Activated T-helper 1 cell treated with anti-CD3 and anti-CD28 coated beads, Interleukin-12 subunit alpha, Interleukin-12 subunit beta, Interleukin-2, Interleukin-4 antibody, amounts not matched to agents 30 ng/mL and 10 ng/mL and 1 ng/mL, durations not matched to agents 14 hours and 24 hours and 36 hours (primary cell): ENCODE measurements around the gene ST6GALNAC1. TPM values are rescaled to one million over a fixed set of nuclear protein-coding genes. Genes with fewer than 3 reads are reported as not detected.

ENCODE experiments used
- DNase-seq: peaks from one replicate; pipeline ENCODE4 v3.0.0; 2021; ENCODE audit warnings: low spot score
- H3K27ac Mint-ChIP-seq: one replicate; pipeline ENCODE4 v1.8.0; 2021; ENCODE audit warnings: mild to moderate bottlenecking, mixed read lengths
- H3K27me3 Mint-ChIP-seq: one replicate; pipeline ENCODE4 v1.8.0; 2022; ENCODE audit warnings: mild to moderate bottlenecking, moderate library complexity, mixed read lengths; ENCODE audit not compliant: insufficient read depth
- H3K36me3 Mint-ChIP-seq: one replicate; pipeline ENCODE4 v1.8.0; 2021; ENCODE audit warnings: low read depth, mixed read lengths
- H3K4me1 Mint-ChIP-seq: one replicate; pipeline ENCODE4 v1.8.0; 2021; ENCODE audit warnings: low read depth, mixed read lengths
- H3K4me3 Mint-ChIP-seq: one replicate; pipeline ENCODE4 v1.8.0; 2021; ENCODE audit warnings: mild to moderate bottlenecking, moderate library complexity, mixed read lengths
- H3K9me3 Mint-ChIP-seq: one replicate; pipeline ENCODE4 v1.8.0; 2021; ENCODE audit warnings: mixed read lengths
- intact Hi-C: fragments of 100-400 bp; cut with micrococcal nuclease; formaldehyde crosslinking; loops from one replicate; pipeline ENCODE4 v1.15.1; 2024
- total RNA-seq: library from RNA; stranded (reverse); gene quantifications from 2 replicates; pipeline ENCODE4 v1.2.3, GENCODE V29; 2022

Gene ST6GALNAC1
- total RNA-seq, 1 donor from 2014 or later: 0.83 TPM

- H3K9me3 Mint-ChIP-seq: no peaks in the 10 kb centered on the region
- peak within 1 kb of the TSS; percentile 63 for H3K4me3 Mint-ChIP-seq
- no peaks in the 10 kb centered on the region for H3K36me3 Mint-ChIP-seq
- intact Hi-C loops: loop anchor here (2.0 kb wide), 1 partner anchor 63 kb away; no protein-coding TSS in a partner anchor
- H3K27me3 Mint-ChIP-seq: peaks cover 82% of the 10 kb centered on the region
- H3K4me1 Mint-ChIP-seq: peaks cover 5% of the 10 kb centered on the region
- H3K27ac Mint-ChIP-seq: no peak within 1 kb of the TSS
- peak; percentile 14 for DNase-seq
Measured at GRCh38 chr17:76585649-76586593, 57.6 kb downstream of the ST6GALNAC1 start, which contains the start of gene ST6GALNAC2. ST6GALNAC2 (minus strand) TSS chr17:76585860; CDS start chr17:76585808, 52 bp downstream.

GRCh38 chr17:76585033-76585648 lies 58.4 kb downstream of the ST6GALNAC1 start:
- Mint-ChIP-seq H3K4me3 (peak overlapping the region; percentile 63), H3K4me1 (peaks cover 5% of the 10 kb centered on the region), H3K9me3 (no peaks in the 10 kb centered on the region), H3K36me3 (no peaks in the 10 kb centered on the region), H3K27me3 (peaks cover 79% of the 10 kb centered on the region), H3K27ac (no peak overlapping the region)
- no peak for DNase-seq
- intact Hi-C loops: loop anchor here (2.0 kb wide), 1 partner anchor 62 kb away; no protein-coding TSS in a partner anchor

DNA sequence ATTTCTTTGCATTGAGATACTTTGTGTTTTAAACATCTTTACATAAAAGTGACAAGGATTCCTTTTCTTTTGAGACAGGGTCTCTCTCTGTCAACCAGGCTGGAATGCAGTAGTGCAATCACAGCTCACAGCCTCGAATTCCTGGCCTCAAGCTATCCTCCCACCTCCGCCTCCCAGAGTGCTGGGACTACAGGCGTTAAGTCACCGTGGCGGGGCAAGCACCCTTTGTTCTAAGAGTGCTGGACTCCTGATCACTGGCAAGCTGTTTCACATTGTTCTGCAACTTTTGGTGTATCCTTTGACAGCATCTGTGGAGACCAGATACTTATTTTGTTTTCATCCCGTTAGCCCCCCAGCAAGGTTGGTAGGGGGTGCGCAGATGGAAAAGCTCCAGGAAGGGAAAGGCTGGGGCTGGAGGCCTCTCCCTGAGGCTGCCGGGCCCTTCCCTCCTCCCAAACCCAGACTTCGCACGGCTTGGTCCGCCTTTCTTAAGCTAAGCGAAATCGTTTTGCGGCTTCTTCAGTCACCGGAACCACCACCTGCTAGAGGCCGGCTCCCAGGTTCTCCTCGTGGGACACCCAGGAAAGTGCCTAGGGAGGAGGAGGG lies 59.0 kb downstream of the ST6GALNAC1 start:
- peak overlapping the region; percentile 63 for H3K4me3 Mint-ChIP-seq
- H3K27ac Mint-ChIP-seq: no peak overlapping the region
- H3K9me3 Mint-ChIP-seq: no peaks in the 10 kb centered on the region
- peaks cover 4% of the 10 kb centered on the region for H3K4me1 Mint-ChIP-seq
- H3K36me3 Mint-ChIP-seq: no peaks in the 10 kb centered on the region
- peaks cover 74% of the 10 kb centered on the region for H3K27me3 Mint-ChIP-seq
- intact Hi-C loops: loop anchor here (2.0 kb wide), 1 partner anchor 62 kb away; no protein-coding TSS in a partner anchor
- no peak for DNase-seq

DNA sequence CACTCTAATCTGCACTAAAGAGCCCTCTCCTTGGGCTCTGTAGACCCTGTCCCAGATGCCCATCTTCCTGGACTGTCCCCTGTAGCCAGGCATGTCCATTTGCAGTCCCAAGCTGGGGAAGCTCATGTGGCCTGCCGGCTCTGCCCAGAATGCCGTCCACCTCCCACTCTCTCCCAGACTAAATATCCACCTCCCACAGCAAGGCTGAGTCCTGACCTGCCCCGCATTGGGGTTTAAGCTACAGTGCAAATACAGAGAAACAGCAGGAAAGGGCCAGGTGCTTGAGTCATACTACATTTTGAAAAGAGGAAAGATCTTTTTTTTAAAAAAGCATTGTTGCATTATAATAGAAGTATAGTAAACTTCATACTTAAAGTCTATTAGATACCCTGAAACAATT lies 60.9 kb downstream of the ST6GALNAC1 start:
- H3K27ac Mint-ChIP-seq: no peak overlapping the region
- intact Hi-C loops: no loop called here
- peaks cover 55% of the 10 kb centered on the region for H3K27me3 Mint-ChIP-seq

DNA sequence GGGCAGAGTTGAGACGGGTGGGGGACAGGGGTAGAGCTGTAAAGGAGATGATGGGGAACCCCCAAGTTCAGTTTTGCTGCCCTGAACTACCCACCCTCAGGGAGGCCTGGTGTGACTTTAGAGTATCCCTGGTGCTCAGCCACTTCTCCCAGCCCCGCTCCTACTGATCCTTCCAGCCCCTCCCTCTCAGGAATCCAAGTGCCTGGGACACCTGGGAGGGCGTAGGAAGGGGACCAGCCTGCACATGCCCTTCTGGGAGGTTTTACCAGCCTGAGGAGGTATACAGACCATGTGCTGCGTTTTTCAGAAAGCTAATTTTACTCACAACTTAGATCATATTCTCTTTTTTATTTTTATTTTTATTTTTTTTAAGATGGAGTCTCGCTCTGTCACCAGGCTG lies 62.0 kb downstream of the ST6GALNAC1 start:
- Mint-ChIP-seq H3K4me1 (no peaks in the 10 kb centered on the region), H3K27ac (no peak overlapping the region), H3K27me3 (peaks cover 44% of the 10 kb centered on the region), H3K4me3 (no peak overlapping the region), H3K9me3 (no peaks in the 10 kb centered on the region), H3K36me3 (no peaks in the 10 kb centered on the region)
- DNase-seq: no peak
- intact Hi-C loops: no loop called here

More for the DNA sequence above, 60.9 kb downstream of the ST6GALNAC1 start:
- DNase-seq: no peak
- no peaks in the 10 kb centered on the region for H3K36me3 Mint-ChIP-seq
- H3K4me3 Mint-ChIP-seq: no peak overlapping the region
- H3K4me1 Mint-ChIP-seq: no peaks in the 10 kb centered on the region
- no peaks in the 10 kb centered on the region for H3K9me3 Mint-ChIP-seq

DNA sequence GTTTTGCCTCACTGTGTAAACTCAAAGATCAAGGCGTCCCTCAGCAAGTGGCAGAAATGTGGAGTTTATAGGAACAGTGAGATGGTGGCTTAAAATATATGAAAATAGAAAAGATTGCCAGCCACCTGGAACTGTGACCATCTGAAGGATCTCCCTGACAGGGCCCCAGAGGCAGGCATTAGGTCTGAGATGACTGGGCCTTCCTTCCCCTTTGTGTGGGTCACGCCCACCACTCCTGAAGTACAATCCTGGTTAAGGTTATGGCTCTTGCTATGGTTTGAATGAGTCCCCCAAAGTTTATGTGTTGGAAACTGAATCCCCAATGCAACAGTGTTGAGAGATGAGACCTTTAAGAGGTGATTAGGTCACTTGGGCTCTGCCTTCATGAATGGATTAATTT lies 64.3 kb downstream of the ST6GALNAC1 start:
- DNase-seq: no peak
- Mint-ChIP-seq H3K36me3 (no peaks in the 10 kb centered on the region), H3K4me3 (no peak overlapping the region), H3K4me1 (no peaks in the 10 kb centered on the region), H3K27ac (no peak overlapping the region), H3K9me3 (no peaks in the 10 kb centered on the region), H3K27me3 (peaks cover 34% of the 10 kb centered on the region)
- intact Hi-C loops: no loop called here

- intact Hi-C loops: no loop called here
- no peaks in the 10 kb centered on the region for H3K36me3 Mint-ChIP-seq
- H3K27ac Mint-ChIP-seq: no peak overlapping the region
- H3K4me3 Mint-ChIP-seq: no peak overlapping the region
- H3K9me3 Mint-ChIP-seq: no peaks in the 10 kb centered on the region
- H3K27me3 Mint-ChIP-seq: peaks cover 25% of the 10 kb centered on the region
- DNase-seq: no peak
- no peaks in the 10 kb centered on the region for H3K4me1 Mint-ChIP-seq
Measured at GRCh38 chr17:76578376-76578775, 65.2 kb downstream of the ST6GALNAC1 start.

DNA sequence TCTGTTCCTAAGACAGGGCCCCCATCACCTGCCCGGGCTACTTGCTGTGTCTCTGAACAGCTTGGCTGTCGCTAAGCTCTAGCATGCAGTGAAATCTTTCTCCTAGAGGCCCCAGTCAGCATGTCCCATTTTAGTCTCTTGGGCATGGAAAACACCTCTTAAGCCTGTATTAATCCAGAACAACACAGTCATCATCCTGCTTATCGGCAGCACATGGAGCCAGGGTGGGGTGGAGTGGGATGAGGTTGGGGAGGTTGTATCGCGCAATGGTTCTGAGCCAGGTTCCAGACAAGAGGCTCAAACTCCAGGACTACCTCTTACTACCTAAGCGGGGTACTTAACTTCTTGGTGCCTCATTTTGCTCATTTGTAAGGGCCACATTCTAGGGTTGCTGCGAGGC lies 65.7 kb downstream of the ST6GALNAC1 start:
- no peak overlapping the region for H3K4me3 Mint-ChIP-seq
- H3K4me1 Mint-ChIP-seq: no peaks in the 10 kb centered on the region
- intact Hi-C loops: no loop called here
- DNase-seq: no peak
- no peak overlapping the region for H3K27ac Mint-ChIP-seq
- no peaks in the 10 kb centered on the region for H3K36me3 Mint-ChIP-seq
- H3K27me3 Mint-ChIP-seq: peaks cover 20% of the 10 kb centered on the region
- no peaks in the 10 kb centered on the region for H3K9me3 Mint-ChIP-seq

GRCh38 chr17:76576189-76576588 lies 67.4 kb downstream of the ST6GALNAC1 start:
- Mint-ChIP-seq H3K4me3 (no peak overlapping the region), H3K9me3 (no peaks in the 10 kb centered on the region), H3K27ac (no peak overlapping the region), H3K27me3 (peaks cover 7% of the 10 kb centered on the region), H3K4me1 (no peaks in the 10 kb centered on the region), H3K36me3 (no peaks in the 10 kb centered on the region)
- no peak for DNase-seq
- intact Hi-C loops: no loop called here

- Mint-ChIP-seq H3K27ac (no peak overlapping the region), H3K4me3 (no peak overlapping the region), H3K36me3 (no peaks in the 10 kb centered on the region), H3K9me3 (no peaks in the 10 kb centered on the region), H3K4me1 (no peaks in the 10 kb centered on the region), H3K27me3 (peaks cover 4% of the 10 kb centered on the region)
- intact Hi-C loops: no loop called here
- DNase-seq: no peak
Measured at GRCh38 chr17:76575570-76575969, 68.0 kb downstream of the ST6GALNAC1 start.
